HG03354 (cell line): ENCODE results near the gene FRY.

Experiments
- ATAC-seq: cut with Tn5 transposase; IDR thresholded peaks from one replicate; pipeline ENCODE4 v1.9.1; 2021; ENCODE audit warnings: mild to moderate bottlenecking; ENCODE audit not compliant: unreplicated experiment, poor library complexity, severe bottlenecking

Gene FRY

GRCh38 chr13:32272021-32272683 is 240.6 kb downstream of the FRY start:
- ATAC-seq, result no peak

- ATAC-seq, result no peak
Observed at GRCh38 chr13:32277839-32278238, 246.3 kb downstream of the FRY start.

- ATAC-seq, result no peak
Observed at GRCh38 chr13:32278426-32278825, 246.9 kb downstream of the FRY start.

- no peak for ATAC-seq
Observed at GRCh38 chr13:32281096-32281495, 249.5 kb downstream of the FRY start.

GRCh38 chr13:32282096-32282711 is 250.6 kb downstream of the FRY start:
- ATAC-seq, result no peak

- no peak for ATAC-seq
Observed at GRCh38 chr13:32284927-32285632, 253.5 kb downstream of the FRY start.

GRCh38 chr13:32285633-32285965 is 254.0 kb downstream of the FRY start:
- no peak for ATAC-seq

GRCh38 chr13:32297206-32297605 is 265.6 kb downstream of the FRY start:
- ATAC-seq, result no peak

- no peak for ATAC-seq
Observed at GRCh38 chr13:32298695-32299094, 267.1 kb downstream of the FRY start.

GRCh38 chr13:32299893-32300292 is 268.3 kb downstream of the FRY start:
- no peak for ATAC-seq

- no peak for ATAC-seq
Observed at GRCh38 chr13:32300406-32300805, 268.8 kb downstream of the FRY start.

- ATAC-seq, result no peak
Observed at GRCh38 chr13:32300920-32301319, 269.3 kb downstream of the FRY start.

- no peak for ATAC-seq
Observed at GRCh38 chr13:32302461-32302860, 270.9 kb downstream of the FRY start.

- ATAC-seq, result no peak
Observed at GRCh38 chr13:32305646-32306045, 274.1 kb downstream of the FRY start.

GRCh38 chr13:32309312-32310133 is 277.9 kb downstream of the FRY start:
- peak; percentile 32 for ATAC-seq

- ATAC-seq, result peak; percentile 65
Observed at GRCh38 chr13:32310134-32310706, 278.6 kb downstream of the FRY start.

GRCh38 chr13:32311188-32311897 is 279.8 kb downstream of the FRY start:
- no peak for ATAC-seq

GRCh38 chr13:32314271-32315237 is 283.0 kb downstream of the FRY start:
- peak; percentile 36 for ATAC-seq
